ENCODE data around the gene DHRSX. TPM values are rescaled to one million over a fixed set of nuclear protein-coding genes. Genes with fewer than 3 reads are reported as not detected.

Gene DHRSX
- total and polyA plus RNA-seq, 2 donors (not counting 3 experiments of a cell fraction or from before 2014, with no cell fraction given): 27.1 to 37.7 TPM

GRCh38 chrX:2441466-2441865 is 59.3 kb downstream of the DHRSX start:
- Histone ChIP-seq H2AFZ (ENCODE audit: low read depth, low read length) (no peak overlapping the region), H3K79me2 (ENCODE audit: control insufficient read depth, insufficient read depth, low read length) (peaks cover 2% of the 10 kb centered on the region), H3K9ac (replicated peaks; ENCODE audit: extremely low read depth, insufficient read depth, low read length) (no peak overlapping the region), H3K27ac (ENCODE audit: insufficient read depth, low read depth, low read length) (no peak overlapping the region), H3K4me2 (ENCODE audit: insufficient read depth, low read length) (no peak overlapping the region), H3K4me1 (ENCODE audit: control insufficient read depth, extremely low read depth, insufficient read depth, low read length) (no peaks in the 10 kb centered on the region), H3K9me3 (replicated peaks; ENCODE audit: control insufficient read depth, insufficient read depth, low read length) (no peaks in the 10 kb centered on the region), H3K27me3 (ENCODE audit: control insufficient read depth in 2 of 2, insufficient read depth in 2 of 2, low read length in 2 of 2) (no peaks in the 10 kb centered on the region), H3K36me3 (ENCODE audit: control insufficient read depth in 2 of 2, extremely low read depth in 1 of 2, insufficient read depth in 2 of 2, low read length in 2 of 2) (no peaks in the 10 kb centered on the region), H3K9me1 (replicated peaks; ENCODE audit: control insufficient read depth, extremely low read depth, insufficient read depth, low read length) (no peaks in the 10 kb centered on the region), H4K20me1 (replicated peaks; ENCODE audit: control insufficient read depth, extremely low read depth, insufficient read depth, low read length) (no peaks in the 10 kb centered on the region), H3K4me3 (replicated peaks in 1 of 3; ENCODE audit: insufficient read depth in 1 of 3, low read depth in 1 of 3, low read length in 3 of 3) (no peak overlapping the region)
- no peak for TF ChIP-seq MYC (IDR thresholded peaks at IDR 0.05; ENCODE audit: low read depth, low read length)
- TF ChIP-seq EZH2 (IDR thresholded peaks at IDR 0.05; ENCODE audit: borderline replicate concordance, low read depth, low read length, severe bottlenecking): no peak
- no peak for TF ChIP-seq POLR2A (IDR thresholded peaks at IDR 0.05; ENCODE audit: low read depth, low read length)
- no peak for TF ChIP-seq POLR2AphosphoS5 (IDR thresholded peaks at IDR 0.05; ENCODE audit: insufficient read depth, low read depth, low read length)
- BruUV-seq (replicated peaks): no TSS peak
- FAIRE-seq (no peak), DNase-seq (ENCODE audit: low read depth, low spot score) (no peak)
- intact Hi-C loops (cut with micrococcal nuclease): no loop called here
- ChIA-PET POLR2A (no interaction called here), CTCF (no interaction called here)
- dilution Hi-C loops (cut with MboI; ENCODE audit: extremely low pct_ligation_motif_present, low sequenced_read_pairs): no loop called here

GRCh38 chrX:2439613-2440012 is 61.2 kb downstream of the DHRSX start:
- no peak overlapping the region for H2AFZ ChIP-seq (ENCODE audit: low read depth, low read length)
- intact Hi-C loops (cut with micrococcal nuclease) (no loop called here), dilution Hi-C loops (cut with MboI; ENCODE audit: extremely low pct_ligation_motif_present, low sequenced_read_pairs) (no loop called here)
- CTCF ChIA-PET: no interaction called here
- no peak for FAIRE-seq
- H3K4me1 ChIP-seq (ENCODE audit: control insufficient read depth, extremely low read depth, insufficient read depth, low read length): no peaks in the 10 kb centered on the region
- H3K27me3 ChIP-seq (ENCODE audit: control insufficient read depth in 2 of 2, insufficient read depth in 2 of 2, low read length in 2 of 2): no peaks in the 10 kb centered on the region
- no peak for TF ChIP-seq MYC (IDR thresholded peaks at IDR 0.05; ENCODE audit: low read depth, low read length)
- TF ChIP-seq, protein P1, sequence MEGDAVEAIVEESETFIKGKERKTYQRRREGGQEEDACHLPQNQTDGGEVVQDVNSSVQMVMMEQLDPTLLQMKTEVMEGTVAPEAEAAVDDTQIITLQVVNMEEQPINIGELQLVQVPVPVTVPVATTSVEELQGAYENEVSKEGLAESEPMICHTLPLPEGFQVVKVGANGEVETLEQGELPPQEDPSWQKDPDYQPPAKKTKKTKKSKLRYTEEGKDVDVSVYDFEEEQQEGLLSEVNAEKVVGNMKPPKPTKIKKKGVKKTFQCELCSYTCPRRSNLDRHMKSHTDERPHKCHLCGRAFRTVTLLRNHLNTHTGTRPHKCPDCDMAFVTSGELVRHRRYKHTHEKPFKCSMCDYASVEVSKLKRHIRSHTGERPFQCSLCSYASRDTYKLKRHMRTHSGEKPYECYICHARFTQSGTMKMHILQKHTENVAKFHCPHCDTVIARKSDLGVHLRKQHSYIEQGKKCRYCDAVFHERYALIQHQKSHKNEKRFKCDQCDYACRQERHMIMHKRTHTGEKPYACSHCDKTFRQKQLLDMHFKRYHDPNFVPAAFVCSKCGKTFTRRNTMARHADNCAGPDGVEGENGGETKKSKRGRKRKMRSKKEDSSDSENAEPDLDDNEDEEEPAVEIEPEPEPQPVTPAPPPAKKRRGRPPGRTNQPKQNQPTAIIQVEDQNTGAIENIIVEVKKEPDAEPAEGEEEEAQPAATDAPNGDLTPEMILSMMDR (IDR thresholded peaks at IDR 0.05; ENCODE audit: extremely low read depth in 1 of 2, insufficient read depth in 1 of 2, low read depth in 1 of 2, low read length in 2 of 2): no peak
- TF ChIP-seq JUN (IDR thresholded peaks at IDR 0.05; ENCODE audit: borderline replicate concordance, insufficient read depth, insufficient read length, low read depth): no peak
- TF ChIP-seq EZH2 (IDR thresholded peaks at IDR 0.05; ENCODE audit: borderline replicate concordance, low read depth, low read length, severe bottlenecking): no peak
- no peak for TF ChIP-seq POLR2A (IDR thresholded peaks at IDR 0.05; ENCODE audit: low read depth, low read length)
- TF ChIP-seq MAX (IDR thresholded peaks at IDR 0.05; ENCODE audit: insufficient read depth, insufficient read length): no peak
- TF ChIP-seq FOS (IDR thresholded peaks at IDR 0.05; ENCODE audit: borderline replicate concordance, insufficient read depth, low read length): no peak
- no peak for TF ChIP-seq GATA2 (IDR thresholded peaks at IDR 0.05; ENCODE audit: insufficient read depth, insufficient read length, low read depth, low read length)
- TF ChIP-seq POLR2AphosphoS5 (IDR thresholded peaks at IDR 0.05; ENCODE audit: insufficient read depth, low read depth, low read length): no peak
- no peak overlapping the region for H3K27ac ChIP-seq (ENCODE audit: insufficient read depth, low read depth, low read length)
- no peaks in the 10 kb centered on the region for H4K20me1 ChIP-seq (replicated peaks; ENCODE audit: control insufficient read depth, extremely low read depth, insufficient read depth, low read length)
- H3K4me3 ChIP-seq (replicated peaks in 1 of 3; ENCODE audit: insufficient read depth in 1 of 3, low read depth in 1 of 3, low read length in 3 of 3): no peak overlapping the region
- POLR2A ChIA-PET: no interaction called here
- H3K79me2 ChIP-seq (ENCODE audit: control insufficient read depth, insufficient read depth, low read length): no peaks in the 10 kb centered on the region
- H3K9me3 ChIP-seq (replicated peaks; ENCODE audit: control insufficient read depth, insufficient read depth, low read length): no peaks in the 10 kb centered on the region
- no peak for DNase-seq (ENCODE audit: low read depth, low spot score)
- H3K9ac ChIP-seq (replicated peaks; ENCODE audit: extremely low read depth, insufficient read depth, low read length): no peak overlapping the region
- no TSS peak for BruUV-seq (replicated peaks)
- no peaks in the 10 kb centered on the region for H3K9me1 ChIP-seq (replicated peaks; ENCODE audit: control insufficient read depth, extremely low read depth, insufficient read depth, low read length)
- no peaks in the 10 kb centered on the region for H3K36me3 ChIP-seq (ENCODE audit: control insufficient read depth in 2 of 2, extremely low read depth in 1 of 2, insufficient read depth in 2 of 2, low read length in 2 of 2)
- H3K4me2 ChIP-seq (ENCODE audit: insufficient read depth, low read length): no peak overlapping the region

Data from endothelial cell of umbilical vein (primary cell).